Measurements from ENCODE around the gene STEEP1. TPM values are rescaled to one million over a fixed set of nuclear protein-coding genes. Genes with fewer than 3 reads are reported as not detected.
A peak's percentile ranks its signal among the peaks of the same experiment; 100 is the strongest.

Gene STEEP1
- total and polyA plus RNA-seq, 2 of the 13 experiments (the other 11 are each of a cell fraction or from before 2014, with no cell fraction given): 7.7 to 23.1 TPM

GRCh38 chrX:119574394-119575266 lies 9.4 kb upstream of the STEEP1 start, which contains the start of gene UBE2A (continued):
- TF ChIP-seq ZNF609 (CRISPR knock-in tag; IDR thresholded peaks at IDR 0.05; ENCODE audit: borderline replicate concordance): no peak
- no peak for TF ChIP-seq TOE1 (CRISPR knock-in tag; IDR thresholded peaks at IDR 0.05)
- TF ChIP-seq ZNF598 (CRISPR knock-in tag; IDR thresholded peaks at IDR 0.05; ENCODE audit: borderline replicate concordance): 0 out of 2 replicates have a peak, but pooled peaks have one; percentile 18
- no peak for TF ChIP-seq PLRG1 (conservative IDR thresholded peaks at IDR 0.05)
- no peak for TF ChIP-seq TOPORS (CRISPR knock-in tag; IDR thresholded peaks at IDR 0.05)
- peak; percentile 89 for TF ChIP-seq TAF1 (CRISPR knock-in tag; IDR thresholded peaks at IDR 0.05)
- TF ChIP-seq ZFP82 (CRISPR knock-in tag; IDR thresholded peaks at IDR 0.05; ENCODE audit: borderline replicate concordance): no peak
- TF ChIP-seq ZNF878 (CRISPR knock-in tag; IDR thresholded peaks at IDR 0.05): peak; percentile 64
- no peak for TF ChIP-seq ELF4 (CRISPR knock-in tag; IDR thresholded peaks at IDR 0.05; ENCODE audit: borderline replicate concordance)
- no peak for TF ChIP-seq ZNF296 (CRISPR knock-in tag; conservative IDR thresholded peaks at IDR 0.05)
- no peak for TF ChIP-seq TARDBP (CRISPR knock-in tag; IDR thresholded peaks at IDR 0.05)
- peak; percentile 65 for TF ChIP-seq ATF7 (IDR thresholded peaks at IDR 0.05)
- TF ChIP-seq ATF7 (CRISPR knock-in tag; IDR thresholded peaks at IDR 0.05): no peak
- no peak for TF ChIP-seq KIAA2018 (CRISPR knock-in tag; IDR thresholded peaks at IDR 0.05; ENCODE audit: borderline replicate concordance)
- TF ChIP-seq MATR3 (CRISPR knock-in tag; IDR thresholded peaks at IDR 0.05): no peak
- peak; percentile 68 for TF ChIP-seq ASH2L (IDR thresholded peaks at IDR 0.05; ENCODE audit: insufficient read length, low read depth, low read length)
- TF ChIP-seq ZNF615 (CRISPR knock-in tag; IDR thresholded peaks at IDR 0.05; ENCODE audit: borderline replicate concordance): no peak

All from HepG2 (cell line).